GM12801 (cell line): Measurements from ENCODE around the gene FLOT2.

ENCODE experiments used
- CTCF ChIP-seq: IDR thresholded peaks from one replicate; pipeline ENCODE4 v1.5.1; 2011; ENCODE audit warnings: control low read depth; ENCODE audit not compliant: insufficient read length; ENCODE audit errors: extremely low read depth

The FLOT2 gene

GRCh38 chr17:28906706-28907438 is 9.3 kb upstream of the FLOT2 start:
- no peak for TF ChIP-seq CTCF

GRCh38 chr17:28906276-28906675 is 8.7 kb upstream of the FLOT2 start:
- no peak for TF ChIP-seq CTCF

- no peak for TF ChIP-seq CTCF
Measured at GRCh38 chr17:28904800-28905199, 7.3 kb upstream of the FLOT2 start.

- no peak for TF ChIP-seq CTCF
Measured at GRCh38 chr17:28902819-28903545, 5.4 kb upstream of the FLOT2 start, which contains the start of gene DHRS13. TSS of gene DHRS13 (minus strand) at chr17:28903079. CDS start at chr17:28902944, 135 bp downstream.

GRCh38 chr17:28901866-28902818 is 4.6 kb upstream of the FLOT2 start:
- no peak for TF ChIP-seq CTCF

GRCh38 chr17:28900986-28901726 is 3.6 kb upstream of the FLOT2 start:
- TF ChIP-seq CTCF = no peak
